Epithelial cell of proximal tubule (primary cell): ENCODE data around the gene LY6G6F. TPM values are rescaled to one million over a fixed set of nuclear protein-coding genes. Genes with fewer than 3 reads are reported as not detected.

Experiments
- DNase-seq: peaks from one replicate; pipeline ENCODE4 v3.0.0-alpha.2; 2011; ENCODE audit warnings: low read depth
- H3K4me3 ChIP-seq: 2 replicates; pipeline ENCODE4 v1.5.1; 2011; ENCODE audit warnings: low read depth, mild to moderate bottlenecking, low read length
- CTCF ChIP-seq: conservative IDR thresholded peaks from 2 replicates; pipeline ENCODE4 v1.5.1; 2012; ENCODE audit warnings: low read depth, mild to moderate bottlenecking, low read length
- total RNA-seq: library from RNA; depleted of rRNA; stranded (reverse); fragments of >200 nt; gene quantifications from 2 replicates; pipeline ENCODE4 v1.2.3, GENCODE V29; 2015

The LY6G6F gene
- total RNA-seq, 1 donor from 2014 or later, result not detected

- H3K4me3 ChIP-seq, result no peak overlapping the region
- no peak for DNase-seq
- TF ChIP-seq CTCF, result no peak
These were observed 46.2 kb downstream of the LY6G6F start for GRCh38 chr6:31752739-31753319.

- no peak overlapping the region for H3K4me3 ChIP-seq
- no peak for DNase-seq
- TF ChIP-seq CTCF, result no peak
These were observed 51.6 kb downstream of the LY6G6F start for GRCh38 chr6:31758281-31758680.

Other genes with a start within 250 kb of the LY6G6F start
- 13.0 and 40.9 TPM in 2 replicates for gene MICB, start 208.7 kb upstream of the LY6G6F start, total RNA-seq
- not detected in 2 replicates for gene MCCD1, start 177.9 kb upstream of the LY6G6F start, total RNA-seq
- 304 and 669 TPM in 2 replicates for gene DDX39B, start 164.9 kb upstream of the LY6G6F start, total RNA-seq
- gene ATP6V1G2, start 160.3 kb upstream of the LY6G6F start, total RNA-seq, result 0.14 and 0.52 TPM in 2 replicates
- 11.8 and 17.8 TPM in 2 replicates for gene NFKBIL1, start 159.3 kb upstream of the LY6G6F start, total RNA-seq
- not detected in 2 replicates for gene LTA, start 134.6 kb upstream of the LY6G6F start, total RNA-seq
- 13.9 and 14.2 TPM in 2 replicates for gene TNF, start 131.3 kb upstream of the LY6G6F start, total RNA-seq
- 12.0 and 50.8 TPM in 2 replicates for gene LTB, start 124.4 kb upstream of the LY6G6F start, total RNA-seq
- gene LST1, start 120.6 kb upstream of the LY6G6F start, total RNA-seq, result not detected in 2 replicates
- not detected in 2 replicates for gene NCR3, start 113.9 kb upstream of the LY6G6F start, total RNA-seq
- not detected in 2 replicates for gene AIF1, start 91.6 kb upstream of the LY6G6F start, total RNA-seq
- gene PRRC2A, start 86.2 kb upstream of the LY6G6F start, total RNA-seq, result 81.2 and 93.0 TPM in 2 replicates
- gene BAG6, start 54.2 kb upstream of the LY6G6F start, total RNA-seq, result 307 and 331 TPM in 2 replicates
- gene APOM, start 51.0 kb upstream of the LY6G6F start, total RNA-seq, result 0.72 and 0.81 TPM in 2 replicates
- 17.2 and 19.3 TPM in 2 replicates for gene C6orf47, start 46.1 kb upstream of the LY6G6F start, total RNA-seq
- 16.0 and 32.9 TPM in 2 replicates for gene GPANK1, start 41.9 kb upstream of the LY6G6F start, total RNA-seq
- 313 and 435 TPM in 2 replicates for gene CSNK2B, start 40.8 kb upstream of the LY6G6F start, total RNA-seq
- gene LY6G5B, start 36.9 kb upstream of the LY6G6F start, total RNA-seq, result 1.1 and 4.0 TPM in 2 replicates
- 0.94 and 1.1 TPM in 2 replicates for gene LY6G5C, start 25.8 kb upstream of the LY6G6F start, total RNA-seq
- 25.4 and 35.6 TPM in 2 replicates for gene ABHD16A, start 3.5 kb upstream of the LY6G6F start, total RNA-seq
- not detected in 2 replicates for gene LY6G6D, start 8.5 kb downstream of the LY6G6F start, total RNA-seq
- not detected in 2 replicates for gene LY6G6C, start 14.9 kb downstream of the LY6G6F start, total RNA-seq
- not detected in 2 replicates for gene MPIG6B, start 16.5 kb downstream of the LY6G6F start, total RNA-seq
- gene DDAH2, start 22.4 kb downstream of the LY6G6F start, total RNA-seq, result 61.1 and 87.2 TPM in 2 replicates
- gene CLIC1, start 29.7 kb downstream of the LY6G6F start, total RNA-seq, result 938 and 1,262 TPM in 2 replicates
- gene MSH5, start 33.1 kb downstream of the LY6G6F start, total RNA-seq, result 18.4 and 30.4 TPM in 2 replicates
- 0.94 and 4.4 TPM in 2 replicates for gene SAPCD1, start 55.8 kb downstream of the LY6G6F start, total RNA-seq
- 0.65 and 2.2 TPM in 2 replicates for gene VWA7, start 70.5 kb downstream of the LY6G6F start, total RNA-seq
- 113 and 166 TPM in 2 replicates for gene VARS1, start 88.9 kb downstream of the LY6G6F start, total RNA-seq
- 112 and 157 TPM in 2 replicates for gene LSM2, start 100.1 kb downstream of the LY6G6F start, total RNA-seq
- gene HSPA1L, start 108.4 kb downstream of the LY6G6F start, total RNA-seq, result 0.29 and 0.35 TPM in 2 replicates
- 116 and 139 TPM in 2 replicates for gene HSPA1A, start 108.7 kb downstream of the LY6G6F start, total RNA-seq
- gene HSPA1B, start 120.9 kb downstream of the LY6G6F start, total RNA-seq, result 58.4 and 136 TPM in 2 replicates
- gene NEU1, start 156.0 kb downstream of the LY6G6F start, total RNA-seq, result 65.2 and 68.6 TPM in 2 replicates
- gene SLC44A4, start 172.1 kb downstream of the LY6G6F start, total RNA-seq, result 12.4 and 24.0 TPM in 2 replicates
- 44.0 and 54.6 TPM in 2 replicates for gene EHMT2, start 190.8 kb downstream of the LY6G6F start, total RNA-seq
- gene ZBTB12, start 195.2 kb downstream of the LY6G6F start, total RNA-seq, result 1.5 TPM in 2 replicates
- not detected in 2 replicates for gene C2, start 220.9 kb downstream of the LY6G6F start, total RNA-seq
- gene CFB, start 239.2 kb downstream of the LY6G6F start, total RNA-seq, result 0.81 and 2.2 TPM in 2 replicates